HG03378 (cell line): ENCODE data around the gene ZSCAN31.
"Not testable (repeated sequence)": the region's sequence is repeated elsewhere in the genome, so short reads cannot be mapped to it uniquely, and the experiment has no call there.

Source experiments
- ATAC-seq: cut with Tn5 transposase; IDR thresholded peaks from one replicate; pipeline ENCODE4 v1.9.1; 2021; ENCODE audit warnings: mild to moderate bottlenecking, moderate library complexity; ENCODE audit not compliant: unreplicated experiment

The ZSCAN31 gene

GRCh38 chr6:28323813-28324424, 12.0 kb downstream of the ZSCAN31 start:
- ATAC-seq, result no peak

- ATAC-seq, result no peak
Observed at GRCh38 chr6:28322661-28323060, 13.3 kb downstream of the ZSCAN31 start.

- ATAC-seq, result not testable (repeated sequence)
Observed at GRCh38 chr6:28317866-28318265, 18.1 kb downstream of the ZSCAN31 start.

GRCh38 chr6:28315628-28316027, 20.3 kb downstream of the ZSCAN31 start:
- ATAC-seq, result no peak

GRCh38 chr6:28312939-28313338, 23.0 kb downstream of the ZSCAN31 start:
- ATAC-seq, result no peak

- ATAC-seq, result no peak
Observed at GRCh38 chr6:28311139-28311823, 24.7 kb downstream of the ZSCAN31 start.

- not testable (repeated sequence) for ATAC-seq
Observed at GRCh38 chr6:28306363-28306762, 29.6 kb downstream of the ZSCAN31 start.

GRCh38 chr6:28303570-28303969, 32.4 kb downstream of the ZSCAN31 start:
- ATAC-seq, result peak; percentile 97

- ATAC-seq, result no peak
Observed at GRCh38 chr6:28296520-28297060, 39.4 kb downstream of the ZSCAN31 start.

GRCh38 chr6:28295326-28295725, 40.6 kb downstream of the ZSCAN31 start:
- ATAC-seq, result no peak

- no peak for ATAC-seq
Observed at GRCh38 chr6:28291573-28291972, 44.4 kb downstream of the ZSCAN31 start.

GRCh38 chr6:28282926-28283325, 53.0 kb downstream of the ZSCAN31 start:
- ATAC-seq, result no peak

- ATAC-seq, result no peak
Observed at GRCh38 chr6:28281288-28282064, 54.5 kb downstream of the ZSCAN31 start, which contains the start of gene PGBD1. Gene PGBD1, plus strand, starts transcription at chr6:28281572. Its CDS starts 2,242 bp downstream, at chr6:28283814.

- no peak for ATAC-seq
Observed at GRCh38 chr6:28280595-28281287, 55.2 kb downstream of the ZSCAN31 start.

GRCh38 chr6:28277746-28278145, 58.2 kb downstream of the ZSCAN31 start:
- no peak for ATAC-seq

- no peak for ATAC-seq
Observed at GRCh38 chr6:28274888-28275287, 61.1 kb downstream of the ZSCAN31 start.
